HG03196 (cell line): ENCODE measurements around the gene GNAQ.

Source experiments
- ATAC-seq: cut with Tn5 transposase; IDR thresholded peaks from one replicate; pipeline ENCODE4 v1.9.1; 2021; ENCODE audit not compliant: unreplicated experiment

Gene GNAQ

GRCh38 chr9:78031893-78032729, 500 bp upstream of the GNAQ start:
- ATAC-seq = no peak

GRCh38 chr9:78030553-78031443, 813 bp downstream of the GNAQ start:
- ATAC-seq = no peak

- no peak for ATAC-seq
Observed at GRCh38 chr9:78030296-78030552, 1.4 kb downstream of the GNAQ start.

- ATAC-seq = no peak
Observed at GRCh38 chr9:78029551-78030295, 1.9 kb downstream of the GNAQ start.

GRCh38 chr9:78028926-78029325, 2.7 kb downstream of the GNAQ start:
- ATAC-seq = no peak

GRCh38 chr9:78026947-78027346, 4.7 kb downstream of the GNAQ start:
- ATAC-seq = no peak

- ATAC-seq = no peak
Observed at GRCh38 chr9:78026416-78026815, 5.2 kb downstream of the GNAQ start.

GRCh38 chr9:78025186-78025585, 6.4 kb downstream of the GNAQ start:
- ATAC-seq = no peak

- ATAC-seq = no peak
Observed at GRCh38 chr9:78023003-78023741, 8.4 kb downstream of the GNAQ start.

GRCh38 chr9:78021697-78022096, 9.9 kb downstream of the GNAQ start:
- ATAC-seq = no peak

GRCh38 chr9:78017190-78017693, 14.4 kb downstream of the GNAQ start:
- ATAC-seq = no peak

- ATAC-seq = no peak
Observed at GRCh38 chr9:78015241-78015640, 16.4 kb downstream of the GNAQ start.

GRCh38 chr9:78014776-78015175, 16.8 kb downstream of the GNAQ start:
- ATAC-seq = no peak

GRCh38 chr9:78013934-78014333, 17.7 kb downstream of the GNAQ start:
- no peak for ATAC-seq

GRCh38 chr9:78011049-78011448, 20.6 kb downstream of the GNAQ start:
- no peak for ATAC-seq

GRCh38 chr9:78010445-78010844, 21.2 kb downstream of the GNAQ start:
- no peak for ATAC-seq

GRCh38 chr9:78009186-78009585, 22.4 kb downstream of the GNAQ start:
- ATAC-seq = no peak

GRCh38 chr9:78006734-78007133, 24.9 kb downstream of the GNAQ start:
- ATAC-seq = no peak

- ATAC-seq = no peak
Observed at GRCh38 chr9:78005231-78006002, 26.2 kb downstream of the GNAQ start.
